ENCODE data around the gene ANG.
"Not testable (repeated sequence)": the region's sequence is repeated elsewhere in the genome, so short reads cannot be mapped to it uniquely, and the experiment has no call there.

ANG gene

GRCh38 chr14:20732979-20733635, 44.5 kb downstream of the ANG start:
- no peaks in the 10 kb centered on the region for H3K27me3 ChIP-seq (ENCODE audit: insufficient read depth, poor library complexity, severe bottlenecking)
- DNase-seq (ENCODE audit: low read depth in 1 of 2, low spot score in 1 of 2): no peak
- no peak overlapping the region for H3K4me3 ChIP-seq (replicated peaks; ENCODE audit: insufficient read depth, low read length)
- TF ChIP-seq GABPA (IDR thresholded peaks at IDR 0.05; ENCODE audit: low read depth) (no peak), SPI1 (IDR thresholded peaks at IDR 0.05; ENCODE audit: borderline replicate concordance, low read depth) (no peak), POLR2AphosphoS5 (IDR thresholded peaks at IDR 0.05; ENCODE audit: low read depth) (no peak), REST (IDR thresholded peaks at IDR 0.05; ENCODE audit: insufficient replicate concordance, low read depth) (no peak)
- H3K27ac ChIP-seq (replicated peaks): no peak overlapping the region

- no peak for DNase-seq (ENCODE audit: low read depth in 1 of 2, low spot score in 1 of 2)
- no peak overlapping the region for H3K27ac ChIP-seq (replicated peaks)
- no peak overlapping the region for H3K4me3 ChIP-seq (replicated peaks; ENCODE audit: insufficient read depth, low read length)
- no peaks in the 10 kb centered on the region for H3K27me3 ChIP-seq (ENCODE audit: insufficient read depth, poor library complexity, severe bottlenecking)
- no peak for TF ChIP-seq CTCF (IDR thresholded peaks at IDR 0.05; ENCODE audit: insufficient read depth, low read length)
- no peak for TF ChIP-seq POLR2AphosphoS5 (IDR thresholded peaks at IDR 0.05; ENCODE audit: low read depth)
- TF ChIP-seq SPI1 (IDR thresholded peaks at IDR 0.05; ENCODE audit: borderline replicate concordance, low read depth): no peak
Measured at GRCh38 chr14:20733684-20734429, 45.3 kb downstream of the ANG start.

GRCh38 chr14:20734430-20734806, 45.9 kb downstream of the ANG start:
- Histone ChIP-seq H3K27ac (replicated peaks) (no peak overlapping the region), H3K4me3 (replicated peaks; ENCODE audit: insufficient read depth, low read length) (no peak overlapping the region), H3K27me3 (ENCODE audit: insufficient read depth, poor library complexity, severe bottlenecking) (no peaks in the 10 kb centered on the region)
- no peak for DNase-seq (ENCODE audit: low read depth in 1 of 2, low spot score in 1 of 2)
- TF ChIP-seq GABPA (IDR thresholded peaks at IDR 0.05; ENCODE audit: low read depth) (no peak), CTCF (IDR thresholded peaks at IDR 0.05; ENCODE audit: insufficient read depth, low read length) (no peak), SPI1 (IDR thresholded peaks at IDR 0.05; ENCODE audit: borderline replicate concordance, low read depth) (no peak), POLR2AphosphoS5 (IDR thresholded peaks at IDR 0.05; ENCODE audit: low read depth) (no peak), REST (IDR thresholded peaks at IDR 0.05; ENCODE audit: insufficient replicate concordance, low read depth) (no peak)

GRCh38 chr14:20738292-20738691, 49.7 kb downstream of the ANG start:
- not testable (repeated sequence) for H3K27ac ChIP-seq (replicated peaks); H3K27me3 ChIP-seq (ENCODE audit: insufficient read depth, poor library complexity, severe bottlenecking); H3K4me3 ChIP-seq (replicated peaks; ENCODE audit: insufficient read depth, low read length); DNase-seq (ENCODE audit: low read depth in 1 of 2, low spot score in 1 of 2)
